Psoas muscle (tissue), 8 donors: ENCODE results near the gene PMEPA1. TPM values are rescaled to one million over a fixed set of nuclear protein-coding genes. Genes with fewer than 3 reads are reported as not detected.
A peak's percentile ranks its signal among the peaks of the same experiment; 100 is the strongest.

ENCODE experiments used
- ATAC-seq, 4 donors: fragments of 200-7000 bp; cut with Tn5 transposase; one replicate each; pipeline ENCODE4 v1.9.1; 2020; ENCODE audit warnings: moderate library complexity in 3 of 4, mild to moderate bottlenecking in 2 of 4
- DNase-seq, 2 donors: peaks; one replicate each; pipeline ENCODE4 v3.0.0-alpha.2; 2020
- H3K27ac ChIP-seq: fragments of 200-600 bp; one replicate; pipeline ENCODE4 v1.8.0; 2022
- H3K27me3 ChIP-seq, 3 donors: fragments of 200-600 bp in 1 of 3; one replicate each; pipeline versions ENCODE4 v1.6.1 to v1.8.0; 2013 to 2022; ENCODE audit warnings: low read length in 2 of 3, mild to moderate bottlenecking in 2 of 3, moderate library complexity in 1 of 3; ENCODE audit not compliant: insufficient read depth in 3 of 3
- H3K36me3 ChIP-seq, 2 donors: fragments of 200-600 bp in 1 of 2; one replicate each; pipeline versions ENCODE4 v1.6.1 to v1.8.0; 2013 to 2022; ENCODE audit warnings: low read depth in 1 of 2, mild to moderate bottlenecking in 1 of 2, moderate library complexity in 1 of 2; ENCODE audit not compliant: insufficient read depth in 1 of 2
- H3K4me1 ChIP-seq: fragments of 200-600 bp; one replicate; pipeline ENCODE4 v1.8.0; 2022
- H3K4me3 ChIP-seq: fragments of 200-600 bp; one replicate; pipeline ENCODE4 v1.8.0; 2022; ENCODE audit warnings: mild to moderate bottlenecking
- H3K9me3 ChIP-seq: fragments of 200-600 bp; one replicate; pipeline ENCODE4 v1.8.0; 2022
- WGBS, 3 donors: extraction: QIAGEN DNeasy Blood & Tissue Kit; methylation state at CpG; one replicate each; pipeline versions ENCODE4 v1.1.6 to v1.1.7; 2013; 5-methylcytosine and 5-hydroxymethylcytosine counted together
- intact Hi-C, 2 donors: fragments of 100-400 bp; cut with DNase I; formaldehyde crosslinking; loops; one replicate each; pipeline versions ENCODE4 v1.11.0 to v1.14.2; 2022
- polyA plus RNA-seq, 3 donors: library from polyadenylated mRNA; stranded (reverse); fragments of 200-250 nt; gene quantifications; one replicate each; pipeline ENCODE4 v1.2.3, GENCODE V29; 2013
- total RNA-seq, 4 donors: library from RNA; stranded (reverse); fragmentation: NEBNext Ultra II Directional in 2 of 4; extraction: Animal tissue kit (Norgen Biotek cat#: 25700) in 2 of 4; gene quantifications; one replicate each; pipeline versions ENCODE4 v1.2.1 to v1.2.4, GENCODE V29; 2021 to 2023
- TF ChIP-seq, protein P1 (sequence below): fragments of 200-600 bp; IDR thresholded peaks from one replicate; pipeline ENCODE4 v1.8.0; 2022; ENCODE audit warnings: antibody characterized with exemption
- donor health status: healthy with polysubstance abuse.
- donor health status: DM: no; HTN: no; CAD: no; lungs with moderate emphysema.
- donor health status: Bipolar disorder and iron deficiency.
- donor health status: healthy.
- donor health status: DM: yes; HTN: yes; CAD: no.
- donor health status: DM: no; HTN: no; CAD: no.
- donor health status: DM: no; HTN: no; CAD: no.
- donor health status: DM: yes; HTN: yes; CAD: no.

PMEPA1 gene
- total and polyA plus RNA-seq, 7 donors = 8.9 to 34.0 (median 17.1) TPM

- H3K4me3 ChIP-seq = peak overlapping the region; percentile 18
- WGBS, 3 donors = 59 to 79% (median 67%) methylated on average over 36 of the region's 36 CpGs
- no peaks in the 10 kb centered on the region for H3K36me3 ChIP-seq
- ATAC-seq (peak; percentile 80 to 89 (median 85)), DNase-seq (peak; percentile 45 to 83)
- TF ChIP-seq, protein P1, sequence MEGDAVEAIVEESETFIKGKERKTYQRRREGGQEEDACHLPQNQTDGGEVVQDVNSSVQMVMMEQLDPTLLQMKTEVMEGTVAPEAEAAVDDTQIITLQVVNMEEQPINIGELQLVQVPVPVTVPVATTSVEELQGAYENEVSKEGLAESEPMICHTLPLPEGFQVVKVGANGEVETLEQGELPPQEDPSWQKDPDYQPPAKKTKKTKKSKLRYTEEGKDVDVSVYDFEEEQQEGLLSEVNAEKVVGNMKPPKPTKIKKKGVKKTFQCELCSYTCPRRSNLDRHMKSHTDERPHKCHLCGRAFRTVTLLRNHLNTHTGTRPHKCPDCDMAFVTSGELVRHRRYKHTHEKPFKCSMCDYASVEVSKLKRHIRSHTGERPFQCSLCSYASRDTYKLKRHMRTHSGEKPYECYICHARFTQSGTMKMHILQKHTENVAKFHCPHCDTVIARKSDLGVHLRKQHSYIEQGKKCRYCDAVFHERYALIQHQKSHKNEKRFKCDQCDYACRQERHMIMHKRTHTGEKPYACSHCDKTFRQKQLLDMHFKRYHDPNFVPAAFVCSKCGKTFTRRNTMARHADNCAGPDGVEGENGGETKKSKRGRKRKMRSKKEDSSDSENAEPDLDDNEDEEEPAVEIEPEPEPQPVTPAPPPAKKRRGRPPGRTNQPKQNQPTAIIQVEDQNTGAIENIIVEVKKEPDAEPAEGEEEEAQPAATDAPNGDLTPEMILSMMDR = no peak
- no peaks in the 10 kb centered on the region for H3K27me3 ChIP-seq
- H3K27ac ChIP-seq = peak overlapping the region; percentile 69
- intact Hi-C loops = loop anchor here (5.0 to 10.0 kb wide), 4 partner anchors 60 to 427 kb away; no protein-coding TSS in a partner anchor
- H3K9me3 ChIP-seq = no peaks in the 10 kb centered on the region
- H3K4me1 ChIP-seq = peaks cover 11% of the 10 kb centered on the region
These were observed 52.0 kb downstream of the PMEPA1 start for GRCh38 chr20:57657535-57658446.

GRCh38 chr20:57656821-57657534, 52.8 kb downstream of the PMEPA1 start:
- TF ChIP-seq, protein P1 = no peak
- peaks cover 0 to 7% of the 10 kb centered on the region in 2 donors for H3K36me3 ChIP-seq
- H3K9me3 ChIP-seq = no peaks in the 10 kb centered on the region
- DNase-seq = peak in 1 of 2 donors; percentile 44
- no peak for ATAC-seq
- H3K4me1 ChIP-seq = peaks cover 11% of the 10 kb centered on the region
- H3K27me3 ChIP-seq = no peaks in the 10 kb centered on the region
- intact Hi-C loops = loop anchor here (5.0 to 10.0 kb wide), 4 partner anchors 60 to 428 kb away; no protein-coding TSS in a partner anchor
- H3K27ac ChIP-seq = peak overlapping the region; percentile 69
- WGBS, 3 donors = 92 to 94% (median 93%) methylated on average over 20 of the region's 20 CpGs
- no peak overlapping the region for H3K4me3 ChIP-seq

- peaks cover 8% of the 10 kb centered on the region for H3K4me1 ChIP-seq
- H3K4me3 ChIP-seq = no peak overlapping the region
- no peaks in the 10 kb centered on the region for H3K9me3 ChIP-seq
- peaks cover 0 to 11% of the 10 kb centered on the region in 2 donors for H3K36me3 ChIP-seq
- TF ChIP-seq, protein P1 = no peak
- H3K27me3 ChIP-seq = no peaks in the 10 kb centered on the region
- intact Hi-C loops = loop anchor here (5.0 to 10.0 kb wide), 4 partner anchors 61 to 428 kb away; no protein-coding TSS in a partner anchor
- ATAC-seq (no peak), DNase-seq (peak in 1 of 2 donors; percentile 42)
- WGBS, 3 donors = 89 to 92% (median 92%) methylated on average over 15 of the region's 15 CpGs
- no peak overlapping the region for H3K27ac ChIP-seq
These were observed 53.5 kb downstream of the PMEPA1 start for GRCh38 chr20:57656252-57656820.

DNA sequence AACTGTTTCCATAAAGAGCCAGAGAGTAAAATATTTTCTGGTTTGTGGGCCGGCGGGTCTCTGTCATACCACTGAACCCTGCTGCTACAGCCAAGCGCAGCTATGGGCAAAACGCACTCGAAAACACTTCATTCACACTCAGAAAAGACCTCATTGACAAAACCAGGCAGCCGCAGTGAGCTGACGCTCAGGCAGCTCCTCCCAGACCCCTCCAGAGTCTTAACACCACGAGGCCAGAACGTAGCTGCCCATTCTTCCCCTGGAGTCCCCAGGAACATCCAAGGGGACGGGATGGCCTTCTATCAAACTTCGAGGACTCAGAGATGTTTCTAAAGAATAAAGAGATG, 54.0 kb downstream of the PMEPA1 start:
- Histone ChIP-seq H3K27ac (no peak overlapping the region), H3K4me1 (peaks cover 3% of the 10 kb centered on the region), H3K9me3 (no peaks in the 10 kb centered on the region), H3K36me3 (peaks cover 0 to 17% of the 10 kb centered on the region in 2 donors), H3K27me3 (no peaks in the 10 kb centered on the region), H3K4me3 (no peak overlapping the region)
- 90 to 92% (median 90%) methylated on average over 11 of the region's 11 CpGs for WGBS, 3 donors
- ATAC-seq = no peak
- intact Hi-C loops = loop anchor here (2.0 to 10.0 kb wide), 6 partner anchors 62 to 523 kb away; no protein-coding TSS in a partner anchor
- DNase-seq = peak in 1 of 2 donors; percentile 12
- TF ChIP-seq, protein P1 = no peak
